H9 (cell line): Measurements from ENCODE around the gene RARB. TPM values are rescaled to one million over a fixed set of nuclear protein-coding genes. Genes with fewer than 3 reads are reported as not detected.

Source experiments
- DNase-seq: peaks from one replicate; pipeline ENCODE4 v3.0.0-alpha.2; 2017
- H2AFZ ChIP-seq: one replicate; pipeline ENCODE4 v1.6.1; 2013; ENCODE audit warnings: mild to moderate bottlenecking, low read length, control low read depth, moderate library complexity
- H2AK5ac ChIP-seq: 2 replicates; pipeline ENCODE4 v1.6.1; 2013; ENCODE audit warnings: low read length, control low read depth, mixed read lengths; ENCODE audit not compliant: insufficient read length
- H2BK120ac ChIP-seq: one replicate; pipeline ENCODE4 v1.6.1; 2013; ENCODE audit warnings: low read depth, mild to moderate bottlenecking, low read length, control low read depth, inconsistent platforms; ENCODE audit not compliant: poor library complexity, severe bottlenecking
- H2BK12ac ChIP-seq: 2 replicates; pipeline ENCODE4 v1.6.1; 2013; ENCODE audit warnings: low read length, control low read depth, mixed read lengths, low read depth; ENCODE audit not compliant: insufficient read length
- H2BK15ac ChIP-seq: 2 replicates; pipeline ENCODE4 v1.6.1; 2013; ENCODE audit warnings: low read depth, low read length, control low read depth
- H2BK20ac ChIP-seq: one replicate; pipeline ENCODE4 v1.6.1; 2013; ENCODE audit warnings: low read depth, mild to moderate bottlenecking, low read length, control low read depth, inconsistent platforms; ENCODE audit not compliant: poor library complexity, severe bottlenecking
- H2BK5ac ChIP-seq: 2 replicates; pipeline ENCODE4 v1.6.1; 2013; ENCODE audit warnings: low read length, control low read depth, mixed read lengths; ENCODE audit not compliant: insufficient read length
- H3K14ac ChIP-seq: 2 replicates; pipeline ENCODE4 v1.6.1; 2013; ENCODE audit warnings: low read length, control low read depth; ENCODE audit not compliant: insufficient read depth
- H3K18ac ChIP-seq: 2 replicates; pipeline ENCODE4 v1.6.1; 2013; ENCODE audit warnings: low read depth, mild to moderate bottlenecking, mixed read lengths, low read length, control low read depth; ENCODE audit not compliant: insufficient read length
- H3K23ac ChIP-seq: 2 replicates; pipeline ENCODE4 v1.6.1; 2013; ENCODE audit warnings: low read length, control low read depth, mixed read lengths, low read depth; ENCODE audit not compliant: insufficient read length
- H3K23me2 ChIP-seq: 2 replicates; pipeline ENCODE4 v1.6.1; 2013; ENCODE audit warnings: low read depth, mild to moderate bottlenecking, mixed read lengths, low read length, control low read depth; ENCODE audit not compliant: insufficient read length, poor library complexity, severe bottlenecking
- H3K27ac ChIP-seq: 2 replicates; pipeline ENCODE4 v1.5.1; 2013; ENCODE audit warnings: low read length, control low read depth, mixed read lengths, low read depth; ENCODE audit not compliant: insufficient read length
- H3K27me3 ChIP-seq: 2 replicates; pipeline ENCODE4 v1.6.1; 2013; ENCODE audit warnings: low read length, control low read depth, inconsistent platforms; ENCODE audit not compliant: insufficient read depth
- H3K4ac ChIP-seq: 2 replicates; pipeline ENCODE4 v1.6.1; 2013; ENCODE audit warnings: low read depth, mild to moderate bottlenecking, control low read depth, inconsistent platforms, low read length, moderate library complexity
- H3K4me1 ChIP-seq: 2 replicates; pipeline ENCODE4 v1.6.1; 2013; ENCODE audit warnings: low read length, control low read depth, inconsistent platforms; ENCODE audit not compliant: insufficient read depth
- H3K4me2 ChIP-seq: 2 replicates; pipeline ENCODE4 v1.6.1; 2013; ENCODE audit warnings: low read length, control low read depth, mixed read lengths; ENCODE audit not compliant: insufficient read length, insufficient read depth
- H3K56ac ChIP-seq: 2 replicates; pipeline ENCODE4 v1.6.1; 2013; ENCODE audit warnings: low read depth, mild to moderate bottlenecking, mixed read lengths, low read length, control low read depth; ENCODE audit not compliant: insufficient read length
- H3K79me1 ChIP-seq: 2 replicates; pipeline ENCODE4 v1.6.1; 2013; ENCODE audit warnings: low read depth, mild to moderate bottlenecking, moderate library complexity, low read length, control low read depth, inconsistent platforms; ENCODE audit not compliant: insufficient read depth, poor library complexity, severe bottlenecking
- H3K79me2 ChIP-seq: 2 replicates; pipeline ENCODE4 v1.6.1; 2013; ENCODE audit warnings: low read length, control low read depth, inconsistent platforms; ENCODE audit not compliant: insufficient read depth
- H3K9ac ChIP-seq: 2 replicates; pipeline ENCODE4 v1.6.1; 2013; ENCODE audit warnings: low read length, control low read depth, mixed read lengths; ENCODE audit not compliant: insufficient read length; ENCODE audit errors: extremely low read depth
- H3K9me3 ChIP-seq: one replicate; pipeline ENCODE4 v1.6.1; 2013; ENCODE audit warnings: low read depth, low read length, inconsistent platforms; ENCODE audit not compliant: control insufficient read depth
- H3T11ph ChIP-seq: one replicate; pipeline ENCODE4 v1.6.1; 2013; ENCODE audit warnings: mild to moderate bottlenecking, low read length, control low read depth, inconsistent platforms
- H4K20me1 ChIP-seq: one replicate; pipeline ENCODE4 v1.6.1; 2013; ENCODE audit not compliant: control insufficient read depth, insufficient read length, insufficient read depth
- H4K5ac ChIP-seq: 2 replicates; pipeline ENCODE4 v1.6.1; 2013; ENCODE audit warnings: low read depth, mild to moderate bottlenecking, mixed read lengths, low read length, control low read depth; ENCODE audit not compliant: insufficient read length
- H4K8ac ChIP-seq: replicated peaks from 2 replicates; pipeline ENCODE4 v1.6.1; 2013; ENCODE audit warnings: low read length, control low read depth, mixed read lengths, low read depth; ENCODE audit not compliant: insufficient read length
- H4K91ac ChIP-seq: 2 replicates; pipeline ENCODE4 v1.6.1; 2013; ENCODE audit warnings: low read depth, mild to moderate bottlenecking, moderate library complexity, mixed read lengths, low read length, control low read depth; ENCODE audit not compliant: insufficient read length
- H3K27ac Mint-ChIP-seq, 3 experiments: 2 replicates in 2 of 3; 3 replicates in 1 of 3; pipeline ENCODE4 v1.8.0; 2020 to 2021; ENCODE audit warnings: mixed read lengths in 3 of 3, mild to moderate bottlenecking in 1 of 3, moderate library complexity in 1 of 3
- H3K27me3 Mint-ChIP-seq: 2 replicates; pipeline ENCODE4 v1.8.0; 2021; ENCODE audit warnings: low read depth, mild to moderate bottlenecking, moderate library complexity, mixed read lengths
- H3K36me3 Mint-ChIP-seq, 3 experiments: 2 replicates in 2 of 3; 3 replicates in 1 of 3; pipeline ENCODE4 v1.8.0; 2020 to 2021; ENCODE audit warnings: low read depth in 3 of 3, mixed read lengths in 3 of 3; ENCODE audit not compliant: insufficient read depth in 1 of 3
- H3K4me1 Mint-ChIP-seq, 2 experiments: 2 replicates each; pipeline ENCODE4 v1.8.0; 2020; ENCODE audit warnings: mixed read lengths in 2 of 2
- H3K4me3 Mint-ChIP-seq, 2 experiments: 2 replicates in 1 of 2; 3 replicates in 1 of 2; pipeline ENCODE4 v1.8.0; 2020 to 2021; ENCODE audit warnings: mild to moderate bottlenecking in 2 of 2, mixed read lengths in 2 of 2, moderate library complexity in 1 of 2
- H3K9me3 Mint-ChIP-seq, 2 experiments: 2 replicates in 1 of 2; 3 replicates in 1 of 2; pipeline ENCODE4 v1.8.0; 2020; ENCODE audit warnings: mild to moderate bottlenecking in 2 of 2, mixed read lengths in 2 of 2, moderate library complexity in 1 of 2
- CTCF ChIP-seq: fragments of 200-600 bp; sonication (generic); conservative IDR thresholded peaks from 3 replicates; pipeline ENCODE4 v1.8.0; 2021; ENCODE audit warnings: antibody characterized with exemption, mild to moderate bottlenecking
- WGBS: extraction: QIAGEN DNeasy Blood & Tissue Kit; methylation state at CpG from one replicate; pipeline ENCODE4 v1.1.7; 2013; ENCODE audit warnings: missing lambda C conversion rate, low lambda C conversion rate, mixed read lengths; ENCODE audit not compliant: insufficient read length; ENCODE audit errors: extremely low coverage; 5-methylcytosine and 5-hydroxymethylcytosine counted together
- total RNA-seq: library from RNA; stranded (reverse); gene quantifications from 2 replicates; pipeline ENCODE4 v1.2.1, GENCODE V29; 2021

RARB gene
- total RNA-seq, 1 experiment from 2014 or later: 0.22 TPM

DNA sequence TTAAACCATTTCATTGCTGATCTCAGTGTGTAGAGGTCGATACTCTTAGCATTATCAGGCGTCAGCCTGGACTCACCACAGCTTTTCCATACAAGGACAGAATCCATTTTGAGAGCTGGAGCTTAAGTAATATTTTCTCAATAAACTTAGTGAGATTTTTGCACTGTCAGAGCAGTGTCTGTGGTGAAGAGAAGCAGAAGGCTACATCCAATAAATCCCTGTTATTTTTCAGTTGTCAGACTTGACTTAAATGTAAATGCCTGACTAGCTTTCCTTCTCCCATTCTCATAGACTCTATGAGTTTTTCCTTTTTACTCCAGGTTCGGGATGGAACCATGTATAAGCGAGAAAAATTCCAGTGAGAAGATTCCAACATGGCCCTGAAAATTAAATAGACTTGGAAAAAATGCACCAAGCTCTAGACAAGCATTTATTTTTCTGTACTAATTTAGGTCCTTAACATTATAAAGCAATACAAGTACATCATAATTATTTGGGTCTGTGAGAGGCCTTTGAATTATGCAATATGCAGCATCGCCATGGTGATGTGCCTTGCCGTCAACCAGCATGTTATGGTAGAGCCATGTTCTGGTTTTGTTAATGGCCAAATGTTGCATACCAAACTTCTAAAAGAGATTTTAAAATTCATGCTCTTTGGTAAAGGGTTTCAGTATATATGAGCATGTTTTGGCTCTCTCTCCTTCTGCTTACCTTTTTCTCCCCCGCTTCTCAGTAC is 62.0 kb downstream of the RARB start:
- Histone ChIP-seq H3K18ac (no peak overlapping the region), H3K9ac (no peak overlapping the region), H2BK12ac (no peak overlapping the region), H4K5ac (no peak overlapping the region), H2BK120ac (no peak overlapping the region), H3K79me2 (no peaks in the 10 kb centered on the region), H3K79me1 (no peaks in the 10 kb centered on the region), H3T11ph (no peak overlapping the region), H2BK5ac (no peak overlapping the region), H4K20me1 (no peaks in the 10 kb centered on the region), H3K56ac (no peak overlapping the region), H2BK20ac (no peak overlapping the region), H4K91ac (no peak overlapping the region), H3K4ac (no peak overlapping the region), H3K27me3 (no peaks in the 10 kb centered on the region), H2BK15ac (no peak overlapping the region), H4K8ac (no peak overlapping the region), H3K23ac (no peak overlapping the region), H3K4me1 (no peaks in the 10 kb centered on the region), H2AFZ (no peak overlapping the region), H3K4me2 (no peak overlapping the region), H3K14ac (no peak overlapping the region), H3K23me2 (no peaks in the 10 kb centered on the region), H3K9me3 (no peaks in the 10 kb centered on the region), H3K27ac (no peak overlapping the region), H2AK5ac (no peak overlapping the region)
- Mint-ChIP-seq H3K9me3 (peaks cover 5 to 12% of the 10 kb centered on the region in 2 experiments), H3K4me1 (no peaks in the 10 kb centered on the region), H3K4me3 (no peak overlapping the region), H3K27me3 (no peaks in the 10 kb centered on the region), H3K36me3 (peaks cover 0 to 9% (median 0%) of the 10 kb centered on the region in 3 experiments; a peak in 2 of 7 replicates), H3K27ac (peak overlapping the region in 1 of 3 experiments; percentile 74; a peak in 1 of 7 replicates)
- DNase-seq: no peak
- no CpG with 5 or more reads among the region's 7 CpGs for WGBS
- TF ChIP-seq CTCF: no peak
